B cell (primary cell): Measurements from ENCODE around the gene AHDC1. TPM values are rescaled to one million over a fixed set of nuclear protein-coding genes. Genes with fewer than 3 reads are reported as not detected.

Experiments used
- ATAC-seq: fragments of 200-7000 bp; cut with Tn5 transposase; one replicate; pipeline ENCODE4 v1.10.0; 2021; ENCODE audit warnings: low read depth, mild to moderate bottlenecking, moderate number of reproducible peaks, moderate library complexity
- CTCF ChIA-PET: fragments of 350-600 bp; sonication (Branson Sonifier 250); formaldehyde crosslinking; loops from one replicate; lab custom pipeline; 2021; ENCODE audit warnings: antibody characterized with exemption, inconsistent platforms; lab: Charles Lee
- POLR2A ChIA-PET: fragments of 350-600 bp; sonication (Branson Sonifier 250); formaldehyde crosslinking; loops from one replicate; lab custom pipeline; 2021; ENCODE audit warnings: antibody characterized with exemption; lab: Charles Lee
- DNase-seq: peaks from one replicate; pipeline ENCODE4 v3.0.0; 2013
- H2AFZ ChIP-seq: 2 replicates; pipeline ENCODE4 v1.6.1; 2012; ENCODE audit warnings: mild to moderate bottlenecking, low read depth, low read length; ENCODE audit not compliant: insufficient read depth, poor library complexity, severe bottlenecking
- H3K27ac ChIP-seq, 2 donors: 1 replicate in 1 of 2; 2 replicates in 1 of 2; pipeline ENCODE4 v1.5.1; 2012 to 2013; ENCODE audit warnings: low read length in 2 of 2, mild to moderate bottlenecking in 2 of 2, moderate library complexity in 1 of 2
- H3K27me3 ChIP-seq, 4 experiments: fragments of 200-600 bp in 1 of 4; sonication (generic) in 1 of 4; replicated peaks in 1 of 4; 1 replicate in 2 of 4; 2 replicates in 2 of 4; pipeline versions ENCODE4 v1.6.1 to v1.7.0; 2013 to 2016; ENCODE audit warnings: low read length in 3 of 4, mild to moderate bottlenecking in 2 of 4, mixed read lengths in 1 of 4, moderate library complexity in 1 of 4; ENCODE audit not compliant: insufficient read depth in 4 of 4, control insufficient read depth in 3 of 4; ENCODE audit errors: control extremely low read depth in 1 of 4
- H3K36me3 ChIP-seq, 2 experiments: replicated peaks in 1 of 2; 1 replicate in 1 of 2; 2 replicates in 1 of 2; pipeline versions ENCODE4 v1.6.1 to v1.7.1; 2013; ENCODE audit warnings: low read length in 1 of 2; ENCODE audit not compliant: insufficient read depth in 2 of 2, control insufficient read depth in 1 of 2; ENCODE audit errors: control extremely low read depth in 1 of 2, extremely low read depth in 1 of 2
- H3K4me1 ChIP-seq, 2 donors: fragments of 200-600 bp in 1 of 2; sonication (generic) in 1 of 2; 1 replicate in 1 of 2; 2 replicates in 1 of 2; pipeline versions ENCODE4 v1.5.1 to v1.6.1; 2013 to 2017; ENCODE audit warnings: low read length in 2 of 2; ENCODE audit not compliant: control insufficient read depth in 2 of 2, insufficient read depth in 2 of 2
- H3K4me2 ChIP-seq: replicated peaks from 2 replicates; pipeline ENCODE3; 2012; ENCODE audit warnings: mild to moderate bottlenecking, low read depth, low read length; ENCODE audit not compliant: poor library complexity, severe bottlenecking
- H3K4me3 ChIP-seq, 5 experiments: fragments of 200-600 bp in 1 of 5; sonication (generic) in 1 of 5; 1 replicate in 3 of 5; 2 replicates in 2 of 5; pipeline versions ENCODE4 v1.5.1 to v1.7.0; 2011 to 2016; ENCODE audit warnings: low read length in 4 of 5, mild to moderate bottlenecking in 4 of 5, low read depth in 2 of 5, control low read depth in 1 of 5, moderate library complexity in 1 of 5; ENCODE audit not compliant: insufficient read depth in 1 of 5; ENCODE audit errors: control extremely low read depth in 1 of 5, extremely low read depth in 1 of 5
- H3K79me2 ChIP-seq: fragments of 200-600 bp; sonication (generic); one replicate; pipeline ENCODE4 v1.6.0; 2016; ENCODE audit warnings: low read length; ENCODE audit not compliant: control insufficient read depth, insufficient read depth
- H3K9ac ChIP-seq: fragments of 200-600 bp; sonication (generic); 2 replicates; pipeline ENCODE4 v1.6.1; 2017; ENCODE audit warnings: mild to moderate bottlenecking, low read length, moderate library complexity
- H3K9me3 ChIP-seq, 3 donors: one replicate each; pipeline versions ENCODE4 v1.6.1 to v1.7.1; 2013; ENCODE audit warnings: low read length in 2 of 3; ENCODE audit not compliant: control insufficient read depth in 2 of 3, insufficient read depth in 1 of 3; ENCODE audit errors: control extremely low read depth in 1 of 3
- H4K20me1 ChIP-seq: 2 replicates; pipeline ENCODE4 v1.6.0; 2012; ENCODE audit warnings: mild to moderate bottlenecking, low read length; ENCODE audit not compliant: insufficient read depth, control insufficient read depth, poor library complexity, severe bottlenecking
- H3K27ac Mint-ChIP-seq: one replicate; pipeline ENCODE4 v1.8.0; 2021; ENCODE audit warnings: mixed read lengths
- H3K27me3 Mint-ChIP-seq: one replicate; pipeline ENCODE4 v1.8.0; 2021; ENCODE audit warnings: mixed read lengths
- H3K4me1 Mint-ChIP-seq: one replicate; pipeline ENCODE4 v1.8.0; 2021; ENCODE audit warnings: mixed read lengths
- H3K4me3 Mint-ChIP-seq: one replicate; pipeline ENCODE4 v1.8.0; 2021; ENCODE audit warnings: mixed read lengths
- H3K9me3 Mint-ChIP-seq: one replicate; pipeline ENCODE4 v1.8.0; 2022; ENCODE audit warnings: mixed read lengths; ENCODE audit not compliant: insufficient read depth
- EZH2 ChIP-seq: IDR thresholded peaks from 2 replicates; pipeline ENCODE4 v1.6.1; 2012; ENCODE audit warnings: borderline replicate concordance, low read depth, mild to moderate bottlenecking, moderate library complexity, low read length; ENCODE audit not compliant: insufficient read depth, poor library complexity, severe bottlenecking
- WGBS: methylation state at CpG from one replicate; pipeline ENCODE4 v1.1.5; 2013; ENCODE audit warnings: missing lambda C conversion rate; ENCODE audit not compliant: insufficient coverage; 5-methylcytosine and 5-hydroxymethylcytosine counted together
- intact Hi-C: fragments of 100-400 bp; cut with micrococcal nuclease; formaldehyde crosslinking; loops from one replicate; pipeline ENCODE4 v1.10.0; 2022
- polyA plus RNA-seq: library from polyadenylated mRNA; depleted of rRNA; stranded (reverse); fragments of >200 nt; gene quantifications from 2 replicates; pipeline ENCODE4 v1.2.3, GENCODE V29; 2012
- total RNA-seq, 2 donors: library from RNA; stranded (reverse); fragments of 120-200 nt in 1 of 2; gene quantifications; 1 replicate in 1 of 2; 2 replicates in 1 of 2; pipeline versions ENCODE4 v1.2.3 to v1.2.4, GENCODE V29; 2013 to 2022
- TF ChIP-seq, protein P1 (sequence below): fragments of 200-600 bp; IDR thresholded peaks from one replicate; pipeline ENCODE4 v1.8.0; 2022; ENCODE audit warnings: antibody characterized with exemption, mild to moderate bottlenecking

AHDC1 gene
- total and polyA plus RNA-seq, 2 donors (not counting 1 experiment from before 2014, with no cell fraction given) = 6.2 to 32.0 TPM

DNA sequence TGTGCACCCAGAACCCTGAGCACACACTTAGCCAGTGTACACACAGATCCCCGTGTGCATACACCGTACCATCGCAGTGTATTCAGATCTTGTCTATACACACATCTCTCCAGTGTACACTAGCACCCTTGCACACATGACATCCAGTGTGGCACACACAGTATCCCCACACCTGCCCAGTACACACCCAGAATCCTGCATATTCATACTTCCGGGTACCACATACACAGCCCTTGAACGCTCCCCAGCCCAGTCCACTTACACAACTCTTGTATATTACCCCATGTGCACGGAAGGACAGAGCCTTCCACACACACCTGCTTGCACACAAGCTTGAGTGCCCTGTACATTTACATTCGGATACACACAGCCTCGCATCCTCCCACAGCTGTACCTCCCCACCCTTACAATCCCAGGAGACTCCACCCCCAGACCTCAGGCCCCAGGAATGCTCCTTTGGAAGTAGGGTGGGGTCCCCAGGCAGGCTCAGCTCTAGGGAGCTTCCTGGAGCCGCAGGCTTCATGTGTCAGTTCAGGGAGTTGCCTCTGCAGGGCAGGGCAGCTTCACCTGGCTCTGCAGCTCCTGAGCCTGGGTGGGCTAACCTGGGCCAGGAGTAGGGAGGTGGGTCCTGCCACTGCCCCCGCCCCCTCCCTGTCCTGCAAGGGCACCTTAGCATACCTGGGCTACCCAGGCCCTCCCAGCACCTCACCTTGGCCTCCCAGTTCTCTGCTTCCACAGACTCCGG lies 46.2 kb downstream of the AHDC1 start:
- intact Hi-C loops = loop anchor here (2.0 kb wide), 1 partner anchor 17 kb away; no protein-coding TSS in a partner anchor
- Histone ChIP-seq H3K9me3 (no peaks in the 10 kb centered on the region), H3K27ac (no peak overlapping the region), H3K36me3 (no peaks in the 10 kb centered on the region), H3K4me1 (peaks cover 27 to 39% of the 10 kb centered on the region in 2 donors), H3K9ac (no peak overlapping the region), H2AFZ (no peak overlapping the region), H3K4me3 (no peak overlapping the region), H3K27me3 (no peaks in the 10 kb centered on the region), H3K4me2 (no peak overlapping the region), H4K20me1 (peaks cover 8% of the 10 kb centered on the region), H3K79me2 (peaks cover 29% of the 10 kb centered on the region)
- POLR2A ChIA-PET = interaction anchor here (0.5 to 1.8 kb wide), 3 partner anchors 15 to 105 kb away, joined by 3 to 9 read pairs (median 5); no protein-coding TSS in a partner anchor
- CTCF ChIA-PET = interaction anchor here (0.6 to 9.8 kb wide), 35 partner anchors 11 to 501 kb away, joined by 3 to 118 read pairs (median 5); partner anchors contain the start of genes AHDC1, IFI6 and STX12
- Mint-ChIP-seq H3K9me3 (no peaks in the 10 kb centered on the region), H3K27me3 (no peaks in the 10 kb centered on the region), H3K4me1 (peaks cover 47% of the 10 kb centered on the region), H3K27ac (peak overlapping the region; percentile 83), H3K4me3 (peak overlapping the region; percentile 39)
- 85% methylated on average over 10 of the region's 11 CpGs for WGBS
- no peak for TF ChIP-seq EZH2
- ATAC-seq (no peak), DNase-seq (no peak)

DNA sequence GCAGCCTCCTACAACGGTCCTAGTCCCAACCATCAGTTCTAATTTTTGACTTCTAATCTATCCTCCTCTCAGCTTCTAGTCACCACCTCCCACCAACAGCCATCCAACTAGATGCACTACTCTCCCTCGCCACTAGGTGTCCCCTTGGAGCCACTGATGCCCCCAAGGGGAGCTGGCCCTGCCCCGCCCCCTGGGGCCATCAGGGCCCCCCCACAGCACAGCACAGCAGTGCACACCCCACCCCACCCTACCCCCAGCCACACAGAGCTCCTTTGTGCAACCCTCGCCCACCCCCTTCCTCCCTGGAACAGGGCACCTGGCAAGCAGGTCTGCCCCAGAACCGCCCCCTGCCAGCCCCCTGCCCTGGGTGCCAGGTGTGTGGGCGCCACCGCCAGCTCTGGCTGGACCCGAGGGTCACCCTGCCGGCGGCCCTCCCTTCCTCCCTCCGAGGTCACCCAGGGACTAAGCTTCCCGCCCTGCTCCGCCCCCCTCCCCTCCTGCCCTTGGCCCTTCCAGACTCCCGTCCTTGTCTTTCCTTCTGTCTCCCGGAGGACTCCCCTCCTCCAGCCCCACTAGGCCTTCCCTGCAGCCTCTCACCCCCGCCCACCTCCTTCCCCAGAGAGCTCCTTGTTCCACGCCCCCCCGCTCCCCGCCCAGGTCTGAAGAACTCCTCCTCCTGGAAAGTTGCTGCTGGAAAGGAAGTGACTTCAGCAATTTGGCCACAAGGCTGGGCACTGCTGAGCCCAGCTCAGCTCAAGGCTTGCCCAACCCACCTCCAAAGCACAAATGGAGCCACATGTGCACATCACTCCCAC lies 47.0 kb downstream of the AHDC1 start:
- ChIA-PET CTCF (interaction anchor here (0.5 to 9.8 kb wide), 54 partner anchors 9 to 648 kb away, joined by 3 to 118 read pairs (median 4); partner anchors contain the start of genes AHDC1, IFI6 and STX12), POLR2A (interaction anchor here (0.5 to 1.8 kb wide), 8 partner anchors 11 to 142 kb away, joined by 3 to 9 read pairs (median 5); partner anchors contain the start of gene AHDC1)
- peak overlapping the region; percentile 83 for H3K27ac Mint-ChIP-seq
- intact Hi-C loops = loop anchor here (1.0 to 2.0 kb wide), 5 partner anchors 11 to 106 kb away; no protein-coding TSS in a partner anchor
- Histone ChIP-seq H3K4me3 (no peak overlapping the region), H3K4me1 (peaks cover 23 to 33% of the 10 kb centered on the region in 2 donors), H3K4me2 (peak overlapping the region; percentile 73), H3K27ac (peak overlapping the region in 1 of 2 donors; percentile 22), H4K20me1 (peaks cover 7% of the 10 kb centered on the region), H3K9ac (no peak overlapping the region), H3K79me2 (peaks cover 21% of the 10 kb centered on the region), H3K9me3 (no peaks in the 10 kb centered on the region), H3K36me3 (no peaks in the 10 kb centered on the region), H2AFZ (no peak overlapping the region), H3K27me3 (no peaks in the 10 kb centered on the region)
- H3K9me3 Mint-ChIP-seq = no peaks in the 10 kb centered on the region
- DNase-seq (peak; percentile 81), ATAC-seq (peak; percentile 89)
- no peaks in the 10 kb centered on the region for H3K27me3 Mint-ChIP-seq
- peaks cover 44% of the 10 kb centered on the region for H3K4me1 Mint-ChIP-seq
- 29% methylated on average over 18 of the region's 19 CpGs for WGBS
- peak overlapping the region; percentile 39 for H3K4me3 Mint-ChIP-seq
- no peak for TF ChIP-seq EZH2
- TF ChIP-seq, protein P1, sequence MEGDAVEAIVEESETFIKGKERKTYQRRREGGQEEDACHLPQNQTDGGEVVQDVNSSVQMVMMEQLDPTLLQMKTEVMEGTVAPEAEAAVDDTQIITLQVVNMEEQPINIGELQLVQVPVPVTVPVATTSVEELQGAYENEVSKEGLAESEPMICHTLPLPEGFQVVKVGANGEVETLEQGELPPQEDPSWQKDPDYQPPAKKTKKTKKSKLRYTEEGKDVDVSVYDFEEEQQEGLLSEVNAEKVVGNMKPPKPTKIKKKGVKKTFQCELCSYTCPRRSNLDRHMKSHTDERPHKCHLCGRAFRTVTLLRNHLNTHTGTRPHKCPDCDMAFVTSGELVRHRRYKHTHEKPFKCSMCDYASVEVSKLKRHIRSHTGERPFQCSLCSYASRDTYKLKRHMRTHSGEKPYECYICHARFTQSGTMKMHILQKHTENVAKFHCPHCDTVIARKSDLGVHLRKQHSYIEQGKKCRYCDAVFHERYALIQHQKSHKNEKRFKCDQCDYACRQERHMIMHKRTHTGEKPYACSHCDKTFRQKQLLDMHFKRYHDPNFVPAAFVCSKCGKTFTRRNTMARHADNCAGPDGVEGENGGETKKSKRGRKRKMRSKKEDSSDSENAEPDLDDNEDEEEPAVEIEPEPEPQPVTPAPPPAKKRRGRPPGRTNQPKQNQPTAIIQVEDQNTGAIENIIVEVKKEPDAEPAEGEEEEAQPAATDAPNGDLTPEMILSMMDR = peak; percentile 90
